ENCODE measurements around the gene COA4. TPM values are rescaled to one million over a fixed set of nuclear protein-coding genes. Genes with fewer than 3 reads are reported as not detected.

The COA4 gene
- total RNA-seq, 1 experiment from 2014 or later: 367 TPM

DNA sequence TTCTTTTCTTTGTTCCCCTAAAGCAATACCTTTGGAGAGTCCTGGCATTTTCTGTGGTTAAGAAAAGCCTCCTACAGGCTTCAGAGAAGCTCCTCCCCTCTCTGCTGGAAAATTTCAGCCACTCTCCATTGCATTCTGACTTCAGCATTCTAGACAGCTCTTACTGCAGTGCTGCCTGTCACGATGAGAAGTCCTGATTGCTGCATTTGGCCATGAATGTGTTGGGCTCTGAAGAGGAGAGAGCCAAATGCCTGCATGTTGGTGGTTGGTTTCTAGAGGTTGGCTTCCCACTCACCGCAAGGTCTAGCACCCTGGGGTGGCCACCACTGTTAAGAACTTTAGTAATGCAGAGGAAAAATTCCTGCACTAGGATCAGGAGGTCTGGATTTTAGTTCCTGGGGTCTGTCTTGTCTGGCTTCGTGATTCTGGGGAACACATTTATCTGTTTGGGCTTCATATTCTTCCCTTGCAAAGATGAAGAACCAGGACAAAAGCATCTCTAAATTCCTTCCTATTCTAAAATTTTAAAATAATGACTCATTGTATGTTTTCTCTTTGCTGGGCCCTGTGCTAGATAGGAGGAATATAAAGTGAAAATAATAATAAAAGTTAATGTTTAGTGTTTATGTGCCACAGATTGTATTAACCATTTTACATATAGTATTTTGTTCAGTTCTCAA is 38.1 kb downstream of the COA4 start:
- Histone ChIP-seq H3K27ac (ENCODE audit: low read length) (no peak overlapping the region), H3K79me2 (ENCODE audit: low read length) (no peaks in the 10 kb centered on the region), H3K4me1 (ENCODE audit: insufficient read depth, low read length) (no peaks in the 10 kb centered on the region), H3K9me3 (ENCODE audit: low read length) (no peaks in the 10 kb centered on the region), H2AFZ (ENCODE audit: low read length) (no peak overlapping the region), H3K27me3 (ENCODE audit: low read length) (no peaks in the 10 kb centered on the region), H3K9ac (ENCODE audit: low read length) (no peak overlapping the region), H3K4me2 (ENCODE audit: low read length) (no peak overlapping the region), H3K36me3 (ENCODE audit: low read depth, low read length) (peaks cover 5% of the 10 kb centered on the region; the same call in 1 of the 2 replicates), H4K20me1 (ENCODE audit: low read length) (no peaks in the 10 kb centered on the region), H3K4me3 (ENCODE audit: low read length) (no peak overlapping the region), H3K9me2 (replicated peaks; ENCODE audit: low read length) (no peaks in the 10 kb centered on the region), H3F3A (ENCODE audit: low read length, unreplicated experiment) (no peaks in the 10 kb centered on the region)
- CTCF ChIA-PET: no interaction called here
- no TSS peak for BruUV-seq (replicated peaks)
- TF ChIP-seq, protein P1, sequence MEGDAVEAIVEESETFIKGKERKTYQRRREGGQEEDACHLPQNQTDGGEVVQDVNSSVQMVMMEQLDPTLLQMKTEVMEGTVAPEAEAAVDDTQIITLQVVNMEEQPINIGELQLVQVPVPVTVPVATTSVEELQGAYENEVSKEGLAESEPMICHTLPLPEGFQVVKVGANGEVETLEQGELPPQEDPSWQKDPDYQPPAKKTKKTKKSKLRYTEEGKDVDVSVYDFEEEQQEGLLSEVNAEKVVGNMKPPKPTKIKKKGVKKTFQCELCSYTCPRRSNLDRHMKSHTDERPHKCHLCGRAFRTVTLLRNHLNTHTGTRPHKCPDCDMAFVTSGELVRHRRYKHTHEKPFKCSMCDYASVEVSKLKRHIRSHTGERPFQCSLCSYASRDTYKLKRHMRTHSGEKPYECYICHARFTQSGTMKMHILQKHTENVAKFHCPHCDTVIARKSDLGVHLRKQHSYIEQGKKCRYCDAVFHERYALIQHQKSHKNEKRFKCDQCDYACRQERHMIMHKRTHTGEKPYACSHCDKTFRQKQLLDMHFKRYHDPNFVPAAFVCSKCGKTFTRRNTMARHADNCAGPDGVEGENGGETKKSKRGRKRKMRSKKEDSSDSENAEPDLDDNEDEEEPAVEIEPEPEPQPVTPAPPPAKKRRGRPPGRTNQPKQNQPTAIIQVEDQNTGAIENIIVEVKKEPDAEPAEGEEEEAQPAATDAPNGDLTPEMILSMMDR (conservative IDR thresholded peaks at IDR 0.05; ENCODE audit: low read depth, low read length): no peak
- TF ChIP-seq EZH2 (IDR thresholded peaks at IDR 0.05; ENCODE audit: low read length, unreplicated experiment): no peak
- no peak for TF ChIP-seq EZH2phosphoT487 (IDR thresholded peaks at IDR 0.05; ENCODE audit: borderline replicate concordance, low read length)
- ATAC-seq: peak; percentile 45
- DNase-seq: no peak
- intact Hi-C loops (cut with micrococcal nuclease): no loop called here
- POLR2A ChIA-PET (ENCODE audit: unreplicated experiment): no interaction called here

DNA sequence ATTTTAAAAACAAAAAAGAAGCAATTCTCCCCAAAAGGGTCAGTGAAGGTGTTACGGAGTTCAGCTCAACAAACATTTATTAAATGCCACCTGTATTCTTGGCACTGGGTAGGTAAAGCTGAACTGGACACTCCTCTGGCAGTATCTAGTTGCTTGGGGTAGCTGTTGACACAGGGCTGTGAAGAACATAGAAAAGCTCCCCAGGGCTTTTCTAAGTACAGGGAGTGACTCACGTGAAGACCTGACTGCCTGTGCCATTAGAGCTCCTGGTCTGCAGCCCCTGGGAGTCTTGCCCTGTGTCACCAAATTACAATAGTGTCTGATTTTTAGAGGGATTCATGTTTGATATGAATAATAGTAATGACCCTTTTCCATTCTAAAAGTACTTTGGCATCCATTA is 43.6 kb downstream of the COA4 start:
- TF ChIP-seq EZH2 (IDR thresholded peaks at IDR 0.05; ENCODE audit: low read length, unreplicated experiment) (no peak), EZH2phosphoT487 (IDR thresholded peaks at IDR 0.05; ENCODE audit: borderline replicate concordance, low read length) (no peak)
- TF ChIP-seq, protein P1 (conservative IDR thresholded peaks at IDR 0.05; ENCODE audit: low read depth, low read length): no peak
- ChIA-PET POLR2A (ENCODE audit: unreplicated experiment) (no interaction called here), CTCF (no interaction called here)
- BruUV-seq (replicated peaks): no TSS peak
- H3K27ac ChIP-seq (ENCODE audit: low read length): no peak overlapping the region
- peak; percentile 20 for DNase-seq
- no peaks in the 10 kb centered on the region for H3F3A ChIP-seq (ENCODE audit: low read length, unreplicated experiment)
- no peaks in the 10 kb centered on the region for H4K20me1 ChIP-seq (ENCODE audit: low read length)
- no peak overlapping the region for H3K4me3 ChIP-seq (ENCODE audit: low read length)
- no peaks in the 10 kb centered on the region for H3K9me3 ChIP-seq (ENCODE audit: low read length)
- peaks cover 5% of the 10 kb centered on the region; the same call in 1 of the 2 replicates for H3K36me3 ChIP-seq (ENCODE audit: low read depth, low read length)
- no peaks in the 10 kb centered on the region for H3K9me2 ChIP-seq (replicated peaks; ENCODE audit: low read length)
- H2AFZ ChIP-seq (ENCODE audit: low read length): no peak overlapping the region
- no peaks in the 10 kb centered on the region for H3K27me3 ChIP-seq (ENCODE audit: low read length)
- no peak overlapping the region for H3K9ac ChIP-seq (ENCODE audit: low read length)
- intact Hi-C loops (cut with micrococcal nuclease): no loop called here
- no peaks in the 10 kb centered on the region for H3K4me1 ChIP-seq (ENCODE audit: insufficient read depth, low read length)
- ATAC-seq: no peak
- no peaks in the 10 kb centered on the region for H3K79me2 ChIP-seq (ENCODE audit: low read length)
- no peak overlapping the region for H3K4me2 ChIP-seq (ENCODE audit: low read length)

DNA sequence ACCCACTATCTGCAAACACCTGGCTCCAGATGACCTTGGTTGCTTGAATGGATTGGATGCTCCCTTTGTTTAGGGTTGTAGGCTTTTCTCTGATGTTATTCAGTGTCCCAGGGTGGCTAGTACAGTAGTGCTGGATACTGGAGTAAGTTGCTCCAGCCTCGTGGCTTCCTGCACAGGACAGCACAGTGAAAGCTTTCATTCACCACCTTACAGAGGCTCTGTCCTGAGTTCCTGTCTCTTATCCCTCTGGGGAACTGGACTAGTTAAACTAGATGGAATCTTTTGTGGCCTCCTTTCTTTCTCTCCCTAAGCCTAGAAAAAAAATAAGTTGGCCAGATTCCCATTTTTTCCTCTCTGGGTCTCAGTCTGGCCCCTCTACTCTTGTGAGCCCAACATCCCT is 46.4 kb downstream of the COA4 start:
- Histone ChIP-seq H2AFZ (ENCODE audit: low read length) (no peak overlapping the region), H3K27ac (ENCODE audit: low read length) (no peak overlapping the region), H3K9ac (ENCODE audit: low read length) (no peak overlapping the region), H3K4me3 (ENCODE audit: low read length) (no peak overlapping the region), H3F3A (ENCODE audit: low read length, unreplicated experiment) (no peaks in the 10 kb centered on the region), H3K4me2 (ENCODE audit: low read length) (no peak overlapping the region), H3K9me2 (replicated peaks; ENCODE audit: low read length) (no peaks in the 10 kb centered on the region), H3K79me2 (ENCODE audit: low read length) (no peaks in the 10 kb centered on the region), H3K9me3 (ENCODE audit: low read length) (no peaks in the 10 kb centered on the region), H3K4me1 (ENCODE audit: insufficient read depth, low read length) (no peaks in the 10 kb centered on the region), H3K27me3 (ENCODE audit: low read length) (no peaks in the 10 kb centered on the region), H4K20me1 (ENCODE audit: low read length) (no peaks in the 10 kb centered on the region), H3K36me3 (ENCODE audit: low read depth, low read length) (0 out of 2 replicates have a peak, but pooled peaks cover 3% of the 10 kb centered on the region)
- TF ChIP-seq EZH2phosphoT487 (IDR thresholded peaks at IDR 0.05; ENCODE audit: borderline replicate concordance, low read length) (no peak), EZH2 (IDR thresholded peaks at IDR 0.05; ENCODE audit: low read length, unreplicated experiment) (no peak)
- TF ChIP-seq, protein P1 (conservative IDR thresholded peaks at IDR 0.05; ENCODE audit: low read depth, low read length): no peak
- intact Hi-C loops (cut with micrococcal nuclease): no loop called here
- CTCF ChIA-PET: no interaction called here
- no peak for DNase-seq
- no TSS peak for BruUV-seq (replicated peaks)
- POLR2A ChIA-PET (ENCODE audit: unreplicated experiment): no interaction called here
- ATAC-seq: no peak

Data from PC-3 (cell line).